Thyroid gland (tissue), 4 donors: ENCODE data around the gene ZNF888.
A peak's percentile ranks its signal among the peaks of the same experiment; 100 is the strongest.

ENCODE experiments used
- CTCF ChIP-seq, 6 experiments: fragments of 200-600 bp in 3 of 6; fragments of 450-650 bp in 3 of 6; sonication (generic) in 3 of 6; IDR thresholded peaks; one replicate each; pipeline ENCODE4 v1.5.1; 2016 to 2019; ENCODE audit warnings: antibody characterized with exemption in 6 of 6, mild to moderate bottlenecking in 2 of 6, inconsistent platforms in 1 of 6, moderate library complexity in 1 of 6
- POLR2A ChIP-seq, 2 donors: fragments of 450-650 bp; IDR thresholded peaks; one replicate each; pipeline ENCODE4 v1.6.1; 2017; ENCODE audit warnings: antibody characterized with exemption in 2 of 2, mild to moderate bottlenecking in 2 of 2, moderate library complexity in 1 of 2

- TF ChIP-seq POLR2A (IDR thresholded peaks at IDR 0.05) (peak in 1 of 2 donors; percentile 56), CTCF (IDR thresholded peaks at IDR 0.05) (peak in 1 of 6 experiments; percentile 23)
These were observed 65.6 kb downstream of the ZNF888 start, which contains the start of gene ZNF468 for GRCh38 chr19:52857378-52858191.
